GM23248 (cell line): Measurements from ENCODE around the gene MRPL28. TPM values are rescaled to one million over a fixed set of nuclear protein-coding genes. Genes with fewer than 3 reads are reported as not detected.

Experiments
- DNase-seq: peaks from one replicate; pipeline ENCODE4 v3.0.0-alpha.2; 2015
- H2AFZ ChIP-seq: fragments of 200-600 bp; sonication (generic); 2 replicates; pipeline ENCODE4 v1.6.1; 2016; ENCODE audit warnings: antibody characterized with exemption
- H3F3A ChIP-seq: fragments of 200-600 bp; sonication (generic); 2 replicates; pipeline ENCODE4 v1.6.1; 2016; ENCODE audit warnings: mild to moderate bottlenecking, antibody characterized with exemption, mixed run types; ENCODE audit not compliant: insufficient read depth
- H3K27ac ChIP-seq: fragments of 200-600 bp; sonication (generic); 2 replicates; pipeline ENCODE4 v1.5.1; 2016; ENCODE audit warnings: mild to moderate bottlenecking
- H3K27me3 ChIP-seq: fragments of 200-600 bp; sonication (generic); replicated peaks from 2 replicates; pipeline ENCODE4 v1.6.1; 2016; ENCODE audit warnings: mild to moderate bottlenecking; ENCODE audit not compliant: insufficient read depth
- H3K36me3 ChIP-seq: fragments of 200-600 bp; sonication (generic); 2 replicates; pipeline ENCODE4 v1.6.1; 2016; ENCODE audit warnings: low read depth, mild to moderate bottlenecking
- H3K4me1 ChIP-seq: fragments of 200-600 bp; sonication (generic); 2 replicates; pipeline ENCODE4 v1.6.1; 2016; ENCODE audit warnings: mild to moderate bottlenecking; ENCODE audit not compliant: insufficient read depth
- H3K4me2 ChIP-seq: fragments of 200-600 bp; sonication (generic); one replicate; pipeline ENCODE4 v1.6.1; 2016; ENCODE audit warnings: mild to moderate bottlenecking; ENCODE audit not compliant: unreplicated experiment
- H3K4me3 ChIP-seq: fragments of 200-600 bp; sonication (generic); 2 replicates; pipeline ENCODE4 v1.5.1; 2016; ENCODE audit warnings: mild to moderate bottlenecking
- H3K79me2 ChIP-seq: fragments of 200-600 bp; sonication (generic); 2 replicates; pipeline ENCODE4 v1.6.1; 2016; ENCODE audit warnings: mild to moderate bottlenecking; ENCODE audit not compliant: insufficient read depth
- H3K9ac ChIP-seq: fragments of 200-600 bp; sonication (generic); 2 replicates; pipeline ENCODE4 v1.6.1; 2016; ENCODE audit warnings: mild to moderate bottlenecking
- H3K9me2 ChIP-seq: fragments of 200-600 bp; sonication (generic); 2 replicates; pipeline ENCODE4 v1.6.1; 2016; ENCODE audit warnings: mixed run types, mild to moderate bottlenecking, moderate library complexity; ENCODE audit not compliant: insufficient read depth
- H3K9me3 ChIP-seq: fragments of 200-600 bp; sonication (generic); one replicate; pipeline ENCODE4 v1.6.1; 2017; ENCODE audit warnings: low read depth
- H4K20me1 ChIP-seq: fragments of 200-600 bp; sonication (generic); 2 replicates; pipeline ENCODE4 v1.6.0; 2016; ENCODE audit not compliant: insufficient read depth
- EZH2 ChIP-seq: fragments of 200-600 bp; sonication (generic); IDR thresholded peaks from 2 replicates; pipeline ENCODE4 v1.6.1; 2018; ENCODE audit warnings: antibody characterized with exemption, mild to moderate bottlenecking; ENCODE audit not compliant: insufficient read depth, poor library complexity, severe bottlenecking
- EZH2phosphoT487 ChIP-seq: fragments of 200-600 bp; sonication (generic); IDR thresholded peaks from 2 replicates; pipeline ENCODE4 v1.6.1; 2018; ENCODE audit warnings: antibody characterized with exemption, moderate library complexity, mild to moderate bottlenecking, low read depth; ENCODE audit not compliant: insufficient read depth
- WGBS, 2 experiments: methylation state at CpG; one replicate each; pipeline ENCODE4 v1.1.6; 2015 to 2017; ENCODE audit warnings: low lambda C conversion rate in 2 of 2, low coverage in 1 of 2; ENCODE audit errors: missing lambda C conversion rate in 2 of 2; 5-methylcytosine and 5-hydroxymethylcytosine counted together
- in situ Hi-C: fragments of 300-500 bp; cut with MboI; formaldehyde crosslinking; loops from 2 replicates; pipeline ENCODE4 v1.15.0; 2020
- polyA plus RNA-seq: library from polyadenylated mRNA; unstranded; fragments of >200 nt; fragmentation: Nextera tagmentation; extraction: Ambion mirVana; gene quantifications from 2 replicates; pipeline ENCODE4 v1.2.1, GENCODE V29; 2016
- total RNA-seq: library from RNA; depleted of rRNA; stranded (reverse); fragments of >200 nt; shearing (Covaris generic); gene quantifications from 2 replicates; pipeline ENCODE4 v1.2.3, GENCODE V29; 2014

The MRPL28 gene
- total and polyA plus RNA-seq, 2 experiments from 2014 or later = 103 to 108 TPM

DNA sequence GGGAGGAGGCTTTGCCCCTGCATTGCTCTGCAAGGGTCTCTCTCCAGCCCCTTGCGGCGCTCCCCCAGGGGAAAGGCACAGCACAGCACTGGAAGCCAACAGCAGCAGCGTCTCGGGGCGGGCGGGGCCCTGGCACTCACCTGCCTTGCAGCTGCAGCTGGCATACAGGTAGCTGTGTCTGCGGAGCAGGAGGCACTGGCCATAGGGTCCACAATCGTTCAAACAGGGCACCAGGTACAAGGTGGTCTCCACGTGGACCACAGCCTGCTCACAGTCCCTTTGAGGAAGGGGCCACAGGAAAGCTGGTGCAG is 4.2 kb upstream of the MRPL28 start:
- no peak for TF ChIP-seq EZH2
- TF ChIP-seq EZH2phosphoT487 = no peak
- Histone ChIP-seq H3K9ac (no peak overlapping the region), H3K79me2 (peaks cover 11% of the 10 kb centered on the region), H3K9me2 (no peaks in the 10 kb centered on the region), H3K36me3 (no peaks in the 10 kb centered on the region), H3K27me3 (no peaks in the 10 kb centered on the region), H3F3A (no peaks in the 10 kb centered on the region), H3K4me1 (peaks cover 8% of the 10 kb centered on the region), H4K20me1 (no peaks in the 10 kb centered on the region), H2AFZ (no peak overlapping the region), H3K9me3 (no peaks in the 10 kb centered on the region), H3K4me3 (no peak overlapping the region), H3K4me2 (no peak overlapping the region), H3K27ac (no peak overlapping the region)
- DNase-seq = no peak
- WGBS, 2 experiments = 92 to 94% methylated on average over 8 to 9 of the region's 9 CpGs
- in situ Hi-C loops = no loop called here

DNA sequence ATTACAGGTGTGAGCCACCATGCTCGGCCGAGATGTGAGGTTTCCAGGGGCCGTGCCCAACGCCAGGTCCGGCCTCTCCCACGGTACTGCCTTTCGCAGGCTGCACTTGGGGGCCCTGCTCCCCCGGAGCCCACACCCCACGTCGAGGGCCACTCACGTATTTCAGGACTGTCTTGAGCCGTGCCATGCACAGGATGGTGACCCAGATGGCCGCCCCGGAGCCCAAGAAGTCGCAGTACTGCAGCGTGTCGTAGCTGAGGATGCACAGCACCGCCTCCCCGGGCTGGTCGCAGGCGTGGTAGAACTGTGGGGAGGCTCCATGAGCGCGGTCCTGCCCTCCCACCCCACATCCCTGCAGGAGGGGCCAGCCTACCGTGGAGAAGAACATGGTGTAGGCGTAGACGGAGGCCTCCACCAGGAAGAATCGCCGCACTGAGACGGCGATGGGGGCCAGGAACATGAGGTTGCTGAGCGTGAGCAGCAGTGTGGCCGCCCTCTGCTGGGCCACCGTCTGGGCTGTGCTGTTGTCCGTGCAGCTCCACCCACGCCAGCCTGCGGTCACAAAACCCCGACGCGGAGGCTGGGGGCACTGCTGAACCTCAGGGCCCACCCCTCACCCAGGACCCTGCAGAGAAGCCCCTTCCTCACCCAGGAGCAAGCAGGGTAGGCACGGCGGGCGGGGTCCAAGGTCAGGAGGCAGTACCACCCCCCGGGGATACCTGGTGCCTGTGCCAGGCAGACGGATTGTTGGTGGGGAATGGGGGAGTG is 3.7 kb upstream of the MRPL28 start:
- WGBS, 2 experiments = 96% methylated on average over 39 to 44 of the region's 44 CpGs
- Histone ChIP-seq H3K36me3 (no peaks in the 10 kb centered on the region), H2AFZ (no peak overlapping the region), H3K79me2 (peaks cover 6% of the 10 kb centered on the region; the same call in 1 of the 2 replicates), H4K20me1 (no peaks in the 10 kb centered on the region), H3K9me2 (no peaks in the 10 kb centered on the region), H3K9me3 (no peaks in the 10 kb centered on the region), H3K27me3 (no peaks in the 10 kb centered on the region), H3K9ac (no peak overlapping the region), H3K4me3 (no peak overlapping the region), H3K4me2 (no peak overlapping the region), H3K27ac (no peak overlapping the region), H3F3A (no peaks in the 10 kb centered on the region), H3K4me1 (peaks cover 8% of the 10 kb centered on the region)
- TF ChIP-seq EZH2 (no peak), EZH2phosphoT487 (no peak)
- DNase-seq = no peak
- in situ Hi-C loops = no loop called here

DNA sequence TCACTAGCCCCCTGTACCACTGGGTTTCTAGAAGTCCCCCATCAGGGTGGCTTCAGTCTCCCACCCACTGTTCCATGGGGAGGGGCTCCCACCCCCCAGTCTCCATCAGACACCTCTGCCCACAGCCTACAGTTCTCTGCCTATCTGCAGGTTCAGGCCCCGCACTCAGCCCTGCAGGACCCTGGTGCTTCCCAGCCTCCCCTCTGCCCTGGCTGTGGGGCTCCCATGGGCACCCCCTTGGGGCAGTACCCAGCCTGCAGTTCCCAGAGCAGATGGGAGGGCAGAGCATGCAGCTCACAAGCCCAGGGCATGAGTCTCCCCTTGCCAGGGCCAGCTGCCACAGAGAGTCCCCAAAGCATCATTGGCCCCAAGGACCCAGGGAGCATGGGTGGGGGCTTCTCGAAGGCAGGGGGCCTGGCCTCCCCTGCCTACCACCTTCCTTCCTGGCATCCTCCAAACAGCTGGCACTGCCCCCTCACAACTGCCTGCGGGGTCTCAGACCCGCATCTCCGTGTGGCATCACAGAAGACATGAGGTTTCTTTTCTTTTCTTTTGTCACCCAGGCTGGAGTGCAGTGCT is 2.8 kb upstream of the MRPL28 start:
- 95 to 98% methylated on average over 5 of the region's 5 CpGs for WGBS, 2 experiments
- no peak for DNase-seq
- Histone ChIP-seq H3K9ac (no peak overlapping the region), H3K36me3 (no peaks in the 10 kb centered on the region), H3K27me3 (no peaks in the 10 kb centered on the region), H3F3A (no peaks in the 10 kb centered on the region), H3K27ac (no peak overlapping the region), H3K9me2 (no peaks in the 10 kb centered on the region), H3K79me2 (no peaks in the 10 kb centered on the region), H3K4me1 (peaks cover 8% of the 10 kb centered on the region), H2AFZ (no peak overlapping the region), H3K4me2 (no peak overlapping the region), H3K9me3 (no peaks in the 10 kb centered on the region), H3K4me3 (no peak overlapping the region), H4K20me1 (no peaks in the 10 kb centered on the region)
- in situ Hi-C loops = no loop called here
- no peak for TF ChIP-seq EZH2phosphoT487
- TF ChIP-seq EZH2 = no peak

DNA sequence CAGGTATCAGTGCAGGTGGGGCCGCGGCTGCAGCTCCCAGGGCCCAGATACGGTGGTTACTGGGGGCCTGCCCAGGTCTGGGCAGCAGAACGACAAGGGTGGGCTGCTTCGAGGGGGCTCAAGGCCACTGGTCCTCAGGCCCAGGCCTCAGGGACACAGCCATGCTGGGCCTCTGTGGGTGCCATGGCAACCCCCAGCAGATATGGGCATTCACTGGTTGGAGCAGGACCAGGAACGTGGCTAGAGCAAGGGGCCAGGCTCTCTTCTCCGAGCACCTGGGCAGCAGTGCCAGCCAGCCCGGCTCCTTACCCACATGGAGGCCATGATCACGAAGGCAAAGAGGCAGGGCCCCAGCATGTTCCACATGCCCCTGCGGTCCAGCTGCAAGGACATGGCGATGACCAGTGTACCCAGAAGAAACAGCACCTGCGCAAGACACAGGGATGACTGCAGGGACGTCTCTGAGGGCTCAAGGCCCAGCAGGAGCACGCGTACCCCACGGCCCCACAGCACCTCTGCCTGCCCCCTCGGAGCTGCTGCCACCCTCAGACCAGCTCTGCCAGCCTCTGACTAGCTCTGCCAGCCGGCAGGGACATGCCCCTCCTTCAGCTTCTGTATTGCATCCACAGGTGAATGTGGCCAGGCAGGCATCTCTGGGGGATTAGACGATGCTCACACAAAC is 2.1 kb upstream of the MRPL28 start:
- Histone ChIP-seq H4K20me1 (no peaks in the 10 kb centered on the region), H3K4me1 (peaks cover 8% of the 10 kb centered on the region), H3K4me2 (no peak overlapping the region), H3K9ac (no peak overlapping the region), H3K9me2 (no peaks in the 10 kb centered on the region), H3K36me3 (no peaks in the 10 kb centered on the region), H3K79me2 (no peaks in the 10 kb centered on the region), H2AFZ (no peak overlapping the region), H3F3A (no peaks in the 10 kb centered on the region), H3K4me3 (no peak overlapping the region), H3K9me3 (no peaks in the 10 kb centered on the region), H3K27me3 (no peaks in the 10 kb centered on the region), H3K27ac (no peak overlapping the region)
- in situ Hi-C loops = no loop called here
- TF ChIP-seq EZH2phosphoT487 (no peak), EZH2 (no peak)
- WGBS, 2 experiments = 93 to 95% methylated on average over 19 of the region's 19 CpGs
- DNase-seq = no peak
